H1 (cell line): Measurements from ENCODE around the gene BAZ2B. TPM values are rescaled to one million over a fixed set of nuclear protein-coding genes. Genes with fewer than 3 reads are reported as not detected.
A peak's percentile ranks its signal among the peaks of the same experiment; 100 is the strongest.

Experiments used
- CTCF ChIA-PET: fragments of 300-600 bp; sonication (Branson Sonifier 250); formaldehyde crosslinking; loops from one replicate; lab custom pipeline; 2021; ENCODE audit not compliant: partially characterized antibody; lab: Charles Lee
- POLR2A ChIA-PET: fragments of 300-600 bp; sonication (Branson Sonifier 250); formaldehyde crosslinking; loops from one replicate; lab custom pipeline; 2021; ENCODE audit warnings: inconsistent platforms; ENCODE audit not compliant: partially characterized antibody; lab: Charles Lee
- DNase-seq, 2 experiments: peaks; one replicate each; pipeline versions ENCODE4 v3.0.0 to v3.0.0-alpha.2; 2010 to 2022; ENCODE audit warnings: low spot score in 2 of 2, low read depth in 1 of 2, mixed read lengths in 1 of 2
- FAIRE-seq: peaks from 2 replicates; lab custom pipeline; 2011; peaks lifted over from hg19 to GRCh38; lab: Jason Lieb, UNC
- H2AFZ ChIP-seq: 2 replicates; pipeline ENCODE4 v1.8.1; 2012; ENCODE audit warnings: low read length, inconsistent platforms
- H2AK5ac ChIP-seq: 2 replicates; pipeline ENCODE4 v1.6.1; 2013; ENCODE audit warnings: low read depth, low read length
- H2BK120ac ChIP-seq: replicated peaks from 2 replicates; pipeline ENCODE3; 2013; ENCODE audit warnings: low read depth, low read length, inconsistent platforms
- H2BK12ac ChIP-seq: 2 replicates; pipeline ENCODE4 v1.6.1; 2013; ENCODE audit warnings: low read depth, low read length
- H2BK15ac ChIP-seq: 2 replicates; pipeline ENCODE4 v1.6.1; 2013; ENCODE audit warnings: low read length
- H2BK20ac ChIP-seq: 2 replicates; pipeline ENCODE4 v1.6.1; 2013; ENCODE audit warnings: low read length
- H2BK5ac ChIP-seq: 2 replicates; pipeline ENCODE4 v1.6.1; 2013; ENCODE audit warnings: low read depth, low read length
- H3K14ac ChIP-seq: 2 replicates; pipeline ENCODE4 v1.6.1; 2013; ENCODE audit warnings: inconsistent platforms; ENCODE audit not compliant: insufficient read length
- H3K18ac ChIP-seq: 2 replicates; pipeline ENCODE4 v1.6.1; 2013; ENCODE audit warnings: low read length; ENCODE audit errors: extremely low read depth
- H3K23ac ChIP-seq: 2 replicates; pipeline ENCODE4 v1.6.1; 2013; ENCODE audit warnings: inconsistent platforms; ENCODE audit not compliant: insufficient read length
- H3K23me2 ChIP-seq: 2 replicates; pipeline ENCODE4 v1.6.1; 2013; ENCODE audit warnings: low read depth, low read length
- H3K27ac ChIP-seq: 2 replicates; pipeline ENCODE4 v1.6.1; 2011; ENCODE audit warnings: low read depth, low read length, inconsistent platforms
- H3K27me3 ChIP-seq, 4 experiments: replicated peaks in 1 of 4; 1 replicate in 1 of 4; 2 replicates in 3 of 4; pipeline versions ENCODE4 v1.6.1 to v1.8.1; 2011 to 2013; ENCODE audit warnings: low read length in 3 of 4, mild to moderate bottlenecking in 3 of 4, inconsistent platforms in 2 of 4, mixed read lengths in 2 of 4, moderate library complexity in 1 of 4; ENCODE audit not compliant: control insufficient read depth in 3 of 4, insufficient read depth in 3 of 4; ENCODE audit errors: extremely low read depth in 1 of 4
- H3K36me3 ChIP-seq, 4 experiments: 2 replicates each; pipeline versions ENCODE4 v1.6.1 to v1.8.1; 2011 to 2013; ENCODE audit warnings: mild to moderate bottlenecking in 4 of 4, low read length in 3 of 4, moderate library complexity in 2 of 4, control low read depth in 1 of 4, inconsistent platforms in 1 of 4; ENCODE audit not compliant: insufficient read depth in 4 of 4, control insufficient read depth in 2 of 4
- H3K4ac ChIP-seq: replicated peaks from 2 replicates; pipeline ENCODE3; 2013; ENCODE audit warnings: low read length, low read depth, mixed read lengths, inconsistent platforms; ENCODE audit not compliant: insufficient read length
- H3K4me1 ChIP-seq, 4 experiments: replicated peaks in 1 of 4; 1 replicate in 1 of 4; 2 replicates in 3 of 4; pipeline versions ENCODE4 v1.6.1 to v1.8.1; 2011 to 2013; ENCODE audit warnings: low read length in 3 of 4, inconsistent platforms in 2 of 4, mixed read lengths in 1 of 4; ENCODE audit not compliant: insufficient read depth in 4 of 4, control insufficient read depth in 3 of 4
- H3K4me2 ChIP-seq, 2 experiments: 2 replicates each; pipeline versions ENCODE4 v1.6.1 to v1.8.1; 2011 to 2013; ENCODE audit warnings: low read depth in 2 of 2, low read length in 2 of 2, control low read depth in 1 of 2, inconsistent platforms in 1 of 2, mild to moderate bottlenecking in 1 of 2; ENCODE audit not compliant: insufficient read depth in 1 of 2
- H3K4me3 ChIP-seq, 4 experiments: fragments of 200-600, 300-600 bp in 1 of 4; sonication (generic), shearing (Covaris generic), sonication (Bioruptor Twin) in 1 of 4; 2 replicates each; pipeline versions ENCODE4 v1.5.1 to v1.8.1; 2011 to 2016; ENCODE audit warnings: low read length in 4 of 4, low read depth in 3 of 4, control low read depth in 2 of 4, inconsistent platforms in 2 of 4, mild to moderate bottlenecking in 2 of 4, mixed read lengths in 1 of 4, moderate library complexity in 1 of 4; ENCODE audit not compliant: insufficient read depth in 2 of 4; ENCODE audit errors: extremely low read depth in 1 of 4
- H3K56ac ChIP-seq: replicated peaks from 2 replicates; pipeline ENCODE3; 2013; ENCODE audit warnings: low read depth, mild to moderate bottlenecking, mixed read lengths, low read length, inconsistent platforms; ENCODE audit not compliant: insufficient read length
- H3K79me1 ChIP-seq: 2 replicates; pipeline ENCODE4 v1.6.1; 2013; ENCODE audit warnings: low read depth, low read length, control low read depth
- H3K79me2 ChIP-seq, 2 experiments: 2 replicates each; pipeline versions ENCODE4 v1.6.1 to v1.8.1; 2012 to 2013; ENCODE audit warnings: low read length in 2 of 2, mild to moderate bottlenecking in 2 of 2, inconsistent platforms in 1 of 2; ENCODE audit not compliant: insufficient read depth in 2 of 2, control insufficient read depth in 1 of 2
- H3K9ac ChIP-seq, 4 experiments: replicated peaks in 1 of 4; 1 replicate in 1 of 4; 2 replicates in 3 of 4; pipeline versions ENCODE4 v1.6.1 to v1.8.1; 2011 to 2013; ENCODE audit warnings: low read depth in 3 of 4, low read length in 3 of 4, control low read depth in 2 of 4, mild to moderate bottlenecking in 2 of 4, moderate library complexity in 2 of 4, inconsistent platforms in 1 of 4; ENCODE audit errors: extremely low read depth in 1 of 4
- H3K9me3 ChIP-seq, 2 experiments: 2 replicates each; pipeline versions ENCODE4 v1.6.1 to v1.8.1; 2012 to 2013; ENCODE audit warnings: mild to moderate bottlenecking in 2 of 2, moderate library complexity in 2 of 2, control low read depth in 1 of 2, inconsistent platforms in 1 of 2, low read depth in 1 of 2, low read length in 1 of 2, mixed read lengths in 1 of 2; ENCODE audit not compliant: insufficient read depth in 2 of 2
- H4K20me1 ChIP-seq, 2 experiments: replicated peaks in 1 of 2; 2 replicates each; pipeline versions ENCODE3 to v1.8.1; 2011 to 2013; ENCODE audit warnings: inconsistent platforms in 2 of 2, low read length in 2 of 2, mild to moderate bottlenecking in 1 of 2; ENCODE audit not compliant: insufficient read depth in 2 of 2, control insufficient read depth in 1 of 2
- H4K5ac ChIP-seq: 2 replicates; pipeline ENCODE4 v1.6.1; 2013; ENCODE audit warnings: low read length, low read depth, mixed read lengths, inconsistent platforms; ENCODE audit not compliant: insufficient read length
- H4K8ac ChIP-seq: 2 replicates; pipeline ENCODE4 v1.8.0; 2013; ENCODE audit warnings: mild to moderate bottlenecking, moderate library complexity, low read length, inconsistent platforms; ENCODE audit not compliant: insufficient read depth; ENCODE audit errors: extremely low read depth
- H4K91ac ChIP-seq: replicated peaks from 2 replicates; pipeline ENCODE3; 2013; ENCODE audit warnings: low read length, mixed read lengths, inconsistent platforms; ENCODE audit not compliant: insufficient read length
- ATF3 ChIP-seq: IDR thresholded peaks from 2 replicates; pipeline ENCODE4 v1.6.1; 2011; ENCODE audit warnings: low read depth, mild to moderate bottlenecking, low read length; ENCODE audit not compliant: insufficient read depth
- HDAC2 ChIP-seq, 2 experiments: fragments of 300-600 bp in 1 of 2; sonication (generic) in 1 of 2; IDR thresholded peaks; 2 replicates each; pipeline ENCODE4 v1.6.1; 2011 to 2012; ENCODE audit warnings: low read depth in 2 of 2, low read length in 2 of 2, mild to moderate bottlenecking in 2 of 2, moderate library complexity in 2 of 2, borderline replicate concordance in 1 of 2, inconsistent platforms in 1 of 2
- NRF1 ChIP-seq: IDR thresholded peaks from 2 replicates; pipeline ENCODE4 v1.6.1; 2011; ENCODE audit warnings: mild to moderate bottlenecking, low read depth, low read length, improper control_type of control experiment
- RFX5 ChIP-seq: IDR thresholded peaks from 2 replicates; pipeline ENCODE4 v1.6.1; 2011; ENCODE audit warnings: low read depth, low read length, improper control_type of control experiment, borderline replicate concordance
- WGBS, 2 experiments: shearing (Covaris generic) in 1 of 2; methylation state at CpG; one replicate each; pipeline versions ENCODE4 v1.1.6 to v1.1.7; 2013 to 2015; ENCODE audit warnings: low lambda C conversion rate in 2 of 2, mixed read lengths in 2 of 2, inconsistent platforms in 1 of 2, low coverage in 1 of 2, missing lambda C conversion rate in 1 of 2; ENCODE audit not compliant: insufficient replicate concordance in 2 of 2, insufficient coverage in 1 of 2, insufficient read length in 1 of 2; ENCODE audit errors: extremely low coverage in 1 of 2, missing lambda C conversion rate in 1 of 2; 5-methylcytosine and 5-hydroxymethylcytosine counted together
- polyA plus RNA-seq, 7 experiments: library from polyadenylated mRNA; depleted of rRNA in 3 of 7; stranded (reverse) in 5 of 7; unstranded in 2 of 7; fragments of >200 nt in 5 of 7; fragments of 200-250 nt in 2 of 7; gene quantifications; 1 replicate in 5 of 7; 2 replicates in 1 of 7; 4 replicates in 1 of 7; pipeline versions ENCODE4 v1.2.1 to v1.2.3, GENCODE V29; 2011 to 2013; ENCODE audit warnings: missing spikeins in 2 of 7, mixed read lengths in 2 of 7
- total RNA-seq: library from RNA; stranded (reverse); fragmentation: NEBNext Ultra II Directional; extraction: Animal tissue kit (Norgen Biotek cat#: 25700); gene quantifications from 2 replicates; pipeline ENCODE4 v1.2.1, GENCODE V29; 2021

The BAZ2B gene
- total and polyA plus RNA-seq, 2 of the 8 experiments (the other 6 are each of a cell fraction or from before 2014, with no cell fraction given): 15.2 to 46.3 TPM

DNA sequence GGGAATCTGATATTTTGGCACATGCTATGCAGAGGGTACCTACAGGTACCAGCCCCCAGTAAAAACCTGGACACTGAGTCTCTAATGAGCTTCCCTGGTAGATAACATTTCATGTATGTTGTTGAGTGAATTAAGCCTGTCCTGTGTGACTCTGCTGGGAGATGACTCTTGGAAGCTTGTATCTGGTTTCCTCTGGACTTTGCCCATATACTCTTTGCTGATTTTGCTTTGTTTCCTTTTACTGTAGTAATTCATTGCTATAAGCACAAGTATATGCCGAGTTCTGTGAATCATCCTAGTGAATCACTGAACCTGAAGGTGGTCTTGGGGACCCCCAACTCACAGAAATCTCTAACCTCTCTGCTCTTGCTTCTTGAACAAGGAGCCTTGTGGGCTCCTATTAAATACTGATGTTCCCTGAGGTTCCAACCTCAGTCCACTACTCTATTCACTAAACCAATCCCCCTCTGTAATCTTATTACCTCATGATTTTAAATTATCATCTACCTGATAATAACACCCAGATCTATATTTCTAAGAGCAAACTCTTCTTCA is 235.6 kb downstream of the BAZ2B start:
- Histone ChIP-seq H3K4me3 (no peak overlapping the region), H4K91ac (no peak overlapping the region), H2BK15ac (no peak overlapping the region), H3K23me2 (no peaks in the 10 kb centered on the region), H2AK5ac (no peak overlapping the region), H3K14ac (no peak overlapping the region), H3K23ac (no peak overlapping the region), H2AFZ (no peak overlapping the region), H3K9me3 (no peaks in the 10 kb centered on the region), H3K4me2 (no peak overlapping the region), H3K4me1 (no peaks in the 10 kb centered on the region), H2BK5ac (no peak overlapping the region), H3K56ac (no peak overlapping the region), H3K79me1 (no peaks in the 10 kb centered on the region), H4K8ac (no peak overlapping the region), H3K27ac (no peak overlapping the region), H3K36me3 (peaks cover 0 to 33% (median 6%) of the 10 kb centered on the region in 4 experiments; a peak in 4 of 8 replicates), H4K20me1 (no peaks in the 10 kb centered on the region), H3K27me3 (no peaks in the 10 kb centered on the region), H2BK120ac (no peak overlapping the region), H3K4ac (no peak overlapping the region), H2BK20ac (no peak overlapping the region), H3K9ac (peak overlapping the region in 1 of 4 experiments; percentile 34; a peak in 1 of 7 replicates), H3K79me2 (no peaks in the 10 kb centered on the region), H4K5ac (no peak overlapping the region), H2BK12ac (no peak overlapping the region), H3K18ac (no peak overlapping the region)
- ChIA-PET POLR2A (no interaction called here), CTCF (no interaction called here)
- no peak for FAIRE-seq
- 86% methylated on average over 1 of the region's 1 CpG; no CpG with 5 or more reads in 1 of the 2 experiments for WGBS, 2 experiments
- DNase-seq: no peak
- TF ChIP-seq NRF1: no peak
- TF ChIP-seq HDAC2 (IDR thresholded peaks at IDR 0.05; ENCODE audit: borderline replicate concordance in 1 of 2, low read depth in 2 of 2, low read length in 2 of 2): no peak
- no peak for TF ChIP-seq RFX5
- TF ChIP-seq ATF3: no peak
